ENCODE data around the gene CPNE5. TPM values are rescaled to one million over a fixed set of nuclear protein-coding genes. Genes with fewer than 3 reads are reported as not detected.

CPNE5 gene
- total and polyA plus RNA-seq, 9 of the 15 experiments (the other 6 are each of a cell fraction or from before 2014, with no cell fraction given) = 0.14 to 1.0 (median 0.46) TPM; not detected in 2

DNA sequence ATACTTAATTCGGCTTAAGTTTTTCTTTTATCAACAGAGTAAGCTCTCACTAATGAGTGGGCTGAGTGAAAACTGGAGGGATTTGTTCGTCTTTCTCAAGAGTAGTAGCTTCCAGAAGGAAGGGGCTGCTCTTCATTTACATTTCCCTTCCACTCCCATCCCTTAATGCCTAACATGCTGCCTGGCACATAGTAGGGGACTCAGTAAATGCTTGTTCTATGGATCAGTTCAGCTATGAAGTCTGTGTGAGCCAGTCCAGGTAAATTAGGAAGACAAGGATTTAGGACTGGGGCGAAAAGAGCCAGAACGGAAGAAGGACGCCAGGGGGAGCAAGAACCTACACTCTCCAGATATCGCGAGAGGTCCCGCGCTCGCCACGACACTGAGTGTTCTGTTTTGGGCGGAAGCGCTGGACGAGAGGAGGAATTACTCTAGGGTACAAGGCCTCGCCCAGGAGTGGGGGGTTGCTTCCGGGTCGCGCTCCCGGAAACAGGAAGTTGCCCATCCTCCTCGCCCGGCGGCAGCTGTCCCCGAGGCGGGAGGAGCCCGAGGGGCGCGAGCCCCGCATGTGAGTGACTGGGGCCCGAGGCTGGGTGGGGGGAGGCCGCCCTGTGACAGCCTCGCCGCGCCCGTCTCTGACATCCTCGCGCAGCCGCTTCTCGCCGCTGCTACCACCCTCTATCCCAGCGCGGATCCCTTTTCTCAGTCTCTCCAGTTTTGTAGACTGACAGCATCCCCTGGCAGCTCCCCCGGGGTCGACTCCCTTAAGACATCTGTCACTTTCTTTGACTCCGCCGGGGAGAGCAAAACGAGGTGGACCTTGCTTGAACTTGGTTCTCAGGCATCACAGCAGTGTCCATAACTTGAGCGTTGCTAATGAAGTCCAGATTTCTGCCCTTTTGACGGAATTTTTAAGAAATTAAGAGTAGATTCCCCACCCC is 46.5 kb upstream of the CPNE5 start, which contains the start of gene C6orf89 (continued):
- TF ChIP-seq CBFB (CRISPR knock-in tag; IDR thresholded peaks at IDR 0.05) (peak; percentile 58; the same call in 1 of the 2 replicates), ZNF134 (CRISPR knock-in tag; conservative IDR thresholded peaks at IDR 0.05) (no peak), FOSL1 (tag; conservative IDR thresholded peaks at IDR 0.05) (peak; percentile 55; the same call in 1 of the 2 replicates), JUNB (CRISPR knock-in tag; conservative IDR thresholded peaks at IDR 0.05) (no peak), RNF2 (IDR thresholded peaks at IDR 0.05) (peak; percentile 76; the same call in 1 of the 2 replicates), TRIM24 (IDR thresholded peaks at IDR 0.05) (peak in 1 of 2 experiments; percentile 90; a peak in 2 of 4 replicates), ASH1L (IDR thresholded peaks at IDR 0.05; ENCODE audit: borderline replicate concordance, low read depth, partially characterized antibody) (peak; percentile 63), EP400 (IDR thresholded peaks at IDR 0.05) (peak; percentile 91), ELF4 (CRISPR knock-in tag; IDR thresholded peaks at IDR 0.05) (peak; percentile 89), KLF6 (CRISPR knock-in tag; IDR thresholded peaks at IDR 0.05; ENCODE audit: borderline replicate concordance) (no peak; the same call in 1 of the 2 replicates), ZBTB17 (CRISPR knock-in tag; IDR thresholded peaks at IDR 0.05) (peak; percentile 78; the same call in 1 of the 2 replicates)
- TF ChIP-seq, protein P1, sequence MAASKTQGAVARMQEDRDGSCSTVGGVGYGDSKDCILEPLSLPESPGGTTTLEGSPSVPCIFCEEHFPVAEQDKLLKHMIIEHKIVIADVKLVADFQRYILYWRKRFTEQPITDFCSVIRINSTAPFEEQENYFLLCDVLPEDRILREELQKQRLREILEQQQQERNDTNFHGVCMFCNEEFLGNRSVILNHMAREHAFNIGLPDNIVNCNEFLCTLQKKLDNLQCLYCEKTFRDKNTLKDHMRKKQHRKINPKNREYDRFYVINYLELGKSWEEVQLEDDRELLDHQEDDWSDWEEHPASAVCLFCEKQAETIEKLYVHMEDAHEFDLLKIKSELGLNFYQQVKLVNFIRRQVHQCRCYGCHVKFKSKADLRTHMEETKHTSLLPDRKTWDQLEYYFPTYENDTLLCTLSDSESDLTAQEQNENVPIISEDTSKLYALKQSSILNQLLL (CRISPR knock-in tag; IDR thresholded peaks at IDR 0.05; ENCODE audit: borderline replicate concordance) = no peak
- TF ChIP-seq, protein P2, sequence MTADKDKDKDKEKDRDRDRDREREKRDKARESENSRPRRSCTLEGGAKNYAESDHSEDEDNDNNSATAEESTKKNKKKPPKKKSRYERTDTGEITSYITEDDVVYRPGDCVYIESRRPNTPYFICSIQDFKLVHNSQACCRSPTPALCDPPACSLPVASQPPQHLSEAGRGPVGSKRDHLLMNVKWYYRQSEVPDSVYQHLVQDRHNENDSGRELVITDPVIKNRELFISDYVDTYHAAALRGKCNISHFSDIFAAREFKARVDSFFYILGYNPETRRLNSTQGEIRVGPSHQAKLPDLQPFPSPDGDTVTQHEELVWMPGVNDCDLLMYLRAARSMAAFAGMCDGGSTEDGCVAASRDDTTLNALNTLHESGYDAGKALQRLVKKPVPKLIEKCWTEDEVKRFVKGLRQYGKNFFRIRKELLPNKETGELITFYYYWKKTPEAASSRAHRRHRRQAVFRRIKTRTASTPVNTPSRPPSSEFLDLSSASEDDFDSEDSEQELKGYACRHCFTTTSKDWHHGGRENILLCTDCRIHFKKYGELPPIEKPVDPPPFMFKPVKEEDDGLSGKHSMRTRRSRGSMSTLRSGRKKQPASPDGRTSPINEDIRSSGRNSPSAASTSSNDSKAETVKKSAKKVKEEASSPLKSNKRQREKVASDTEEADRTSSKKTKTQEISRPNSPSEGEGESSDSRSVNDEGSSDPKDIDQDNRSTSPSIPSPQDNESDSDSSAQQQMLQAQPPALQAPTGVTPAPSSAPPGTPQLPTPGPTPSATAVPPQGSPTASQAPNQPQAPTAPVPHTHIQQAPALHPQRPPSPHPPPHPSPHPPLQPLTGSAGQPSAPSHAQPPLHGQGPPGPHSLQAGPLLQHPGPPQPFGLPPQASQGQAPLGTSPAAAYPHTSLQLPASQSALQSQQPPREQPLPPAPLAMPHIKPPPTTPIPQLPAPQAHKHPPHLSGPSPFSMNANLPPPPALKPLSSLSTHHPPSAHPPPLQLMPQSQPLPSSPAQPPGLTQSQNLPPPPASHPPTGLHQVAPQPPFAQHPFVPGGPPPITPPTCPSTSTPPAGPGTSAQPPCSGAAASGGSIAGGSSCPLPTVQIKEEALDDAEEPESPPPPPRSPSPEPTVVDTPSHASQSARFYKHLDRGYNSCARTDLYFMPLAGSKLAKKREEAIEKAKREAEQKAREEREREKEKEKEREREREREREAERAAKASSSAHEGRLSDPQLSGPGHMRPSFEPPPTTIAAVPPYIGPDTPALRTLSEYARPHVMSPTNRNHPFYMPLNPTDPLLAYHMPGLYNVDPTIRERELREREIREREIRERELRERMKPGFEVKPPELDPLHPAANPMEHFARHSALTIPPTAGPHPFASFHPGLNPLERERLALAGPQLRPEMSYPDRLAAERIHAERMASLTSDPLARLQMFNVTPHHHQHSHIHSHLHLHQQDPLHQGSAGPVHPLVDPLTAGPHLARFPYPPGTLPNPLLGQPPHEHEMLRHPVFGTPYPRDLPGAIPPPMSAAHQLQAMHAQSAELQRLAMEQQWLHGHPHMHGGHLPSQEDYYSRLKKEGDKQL (CRISPR knock-in tag; IDR thresholded peaks at IDR 0.05; ENCODE audit: borderline replicate concordance) = no peak
- TF ChIP-seq, protein P3, sequence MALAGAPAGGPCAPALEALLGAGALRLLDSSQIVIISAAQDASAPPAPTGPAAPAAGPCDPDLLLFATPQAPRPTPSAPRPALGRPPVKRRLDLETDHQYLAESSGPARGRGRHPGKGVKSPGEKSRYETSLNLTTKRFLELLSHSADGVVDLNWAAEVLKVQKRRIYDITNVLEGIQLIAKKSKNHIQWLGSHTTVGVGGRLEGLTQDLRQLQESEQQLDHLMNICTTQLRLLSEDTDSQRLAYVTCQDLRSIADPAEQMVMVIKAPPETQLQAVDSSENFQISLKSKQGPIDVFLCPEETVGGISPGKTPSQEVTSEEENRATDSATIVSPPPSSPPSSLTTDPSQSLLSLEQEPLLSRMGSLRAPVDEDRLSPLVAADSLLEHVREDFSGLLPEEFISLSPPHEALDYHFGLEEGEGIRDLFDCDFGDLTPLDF (CRISPR knock-in tag; IDR thresholded peaks at IDR 0.05) = peak; percentile 84; the same call in 1 of the 2 replicates
- TF ChIP-seq, protein P4, sequence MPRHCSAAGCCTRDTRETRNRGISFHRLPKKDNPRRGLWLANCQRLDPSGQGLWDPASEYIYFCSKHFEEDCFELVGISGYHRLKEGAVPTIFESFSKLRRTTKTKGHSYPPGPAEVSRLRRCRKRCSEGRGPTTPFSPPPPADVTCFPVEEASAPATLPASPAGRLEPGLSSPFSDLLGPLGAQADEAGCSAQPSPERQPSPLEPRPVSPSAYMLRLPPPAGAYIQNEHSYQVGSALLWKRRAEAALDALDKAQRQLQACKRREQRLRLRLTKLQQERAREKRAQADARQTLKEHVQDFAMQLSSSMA (CRISPR knock-in tag; IDR thresholded peaks at IDR 0.05) = no peak; the same call in 1 of the 2 replicates
- TF ChIP-seq, protein P5, sequence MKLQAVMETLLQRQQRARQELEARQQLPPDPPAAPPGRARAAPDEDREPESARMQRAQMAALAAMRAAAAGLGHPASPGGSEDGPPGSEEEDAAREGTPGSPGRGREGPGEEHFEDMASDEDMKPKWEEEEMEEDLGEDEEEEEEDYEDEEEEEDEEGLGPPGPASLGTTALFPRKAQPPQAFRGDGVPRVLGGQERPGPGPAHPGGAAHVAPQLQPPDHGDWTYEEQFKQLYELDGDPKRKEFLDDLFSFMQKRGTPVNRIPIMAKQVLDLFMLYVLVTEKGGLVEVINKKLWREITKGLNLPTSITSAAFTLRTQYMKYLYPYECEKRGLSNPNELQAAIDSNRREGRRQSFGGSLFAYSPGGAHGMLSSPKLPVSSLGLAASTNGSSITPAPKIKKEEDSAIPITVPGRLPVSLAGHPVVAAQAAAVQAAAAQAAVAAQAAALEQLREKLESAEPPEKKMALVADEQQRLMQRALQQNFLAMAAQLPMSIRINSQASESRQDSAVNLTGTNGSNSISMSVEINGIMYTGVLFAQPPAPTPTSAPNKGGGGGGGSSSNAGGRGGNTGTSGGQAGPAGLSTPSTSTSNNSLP (IDR thresholded peaks at IDR 0.05; ENCODE audit: borderline replicate concordance, low read depth, low read length) = no peak
